Measurements from ENCODE around the gene BOLA3. TPM values are rescaled to one million over a fixed set of nuclear protein-coding genes. Genes with fewer than 3 reads are reported as not detected.

BOLA3 gene
- polyA plus RNA-seq, 1 experiment = 38.6 TPM

- Histone ChIP-seq H3K9me3 (ENCODE audit: control insufficient read depth, insufficient read depth, low read length) (peaks cover 4% of the 10 kb centered on the region; the same call in 1 of the 2 replicates), H3K27ac (ENCODE audit: low read depth, low read length) (no peak overlapping the region), H3K4me3 (ENCODE audit: low read depth, low read length) (no peak overlapping the region), H3K27me3 (ENCODE audit: control insufficient read depth, insufficient read depth, low read length) (no peaks in the 10 kb centered on the region)
- CTCF ChIA-PET = interaction anchor here (1.0 to 1.4 kb wide), 2 partner anchors 153 to 357 kb away, joined by 3 to 4 read pairs; no protein-coding TSS in a partner anchor
- TF ChIP-seq CTCF (IDR thresholded peaks at IDR 0.05; ENCODE audit: low read depth, low read length) = no peak
- POLR2A ChIA-PET = interaction anchor here (0.7 kb wide), 1 partner anchor 144 kb away, joined by 3 read pairs; no protein-coding TSS in a partner anchor
- DNase-seq (ENCODE audit: low read depth, low spot score) = no peak
These were observed 34.0 kb upstream of the BOLA3 start for GRCh38 chr2:74181739-74182138.

GRCh38 chr2:74179063-74179865 lies 31.6 kb upstream of the BOLA3 start:
- POLR2A ChIA-PET = interaction anchor here (0.6 to 2.2 kb wide), 13 partner anchors 9 to 287 kb away, joined by 3 to 25 read pairs (median 5); partner anchors contain the start of gene MTHFD2
- Histone ChIP-seq H3K27ac (ENCODE audit: low read depth, low read length) (no peak overlapping the region), H3K27me3 (ENCODE audit: control insufficient read depth, insufficient read depth, low read length) (no peaks in the 10 kb centered on the region), H3K4me3 (ENCODE audit: low read depth, low read length) (peak overlapping the region; percentile 77), H3K9me3 (ENCODE audit: control insufficient read depth, insufficient read depth, low read length) (peaks cover 4% of the 10 kb centered on the region; the same call in 1 of the 2 replicates)
- TF ChIP-seq CTCF (IDR thresholded peaks at IDR 0.05; ENCODE audit: low read depth, low read length) = peak; percentile 40
- CTCF ChIA-PET = interaction anchor here (0.6 to 1.3 kb wide), 9 partner anchors 11 to 565 kb away, joined by 3 to 13 read pairs (median 4); partner anchors contain the start of gene MTHFD2
- no peak for DNase-seq (ENCODE audit: low read depth, low spot score)

GRCh38 chr2:74178211-74179062 lies 30.7 kb upstream of the BOLA3 start, which contains the start of gene MOB1A:
TSS of gene MOB1A (minus strand) at chr2:74178879. CDS start at chr2:74178674, 205 bp downstream.
- no peak for TF ChIP-seq CTCF (IDR thresholded peaks at IDR 0.05; ENCODE audit: low read depth, low read length)
- peak; percentile 95 for DNase-seq (ENCODE audit: low read depth, low spot score)
- H3K27ac ChIP-seq (ENCODE audit: low read depth, low read length) = peak within 1 kb of the TSS; percentile 90
- ChIA-PET POLR2A (interaction anchor here (0.6 to 2.2 kb wide), 14 partner anchors 9 to 356 kb away, joined by 3 to 25 read pairs (median 5); partner anchors contain the start of gene MTHFD2), CTCF (interaction anchor here (0.5 to 1.3 kb wide), 7 partner anchors 21 to 351 kb away, joined by 3 to 13 read pairs (median 3); partner anchors contain the start of gene MTHFD2)
- H3K4me3 ChIP-seq (ENCODE audit: low read depth, low read length) = peak within 1 kb of the TSS; percentile 77
- H3K27me3 ChIP-seq (ENCODE audit: control insufficient read depth, insufficient read depth, low read length) = no peaks in the 10 kb centered on the region
- peaks cover 4% of the 10 kb centered on the region; the same call in 1 of the 2 replicates for H3K9me3 ChIP-seq (ENCODE audit: control insufficient read depth, insufficient read depth, low read length)

GRCh38 chr2:74177696-74178095 lies 30.0 kb upstream of the BOLA3 start:
- CTCF ChIA-PET = interaction anchor here (0.5 to 1.3 kb wide), 3 partner anchors 157 to 351 kb away, joined by 3 to 4 read pairs (median 3); no protein-coding TSS in a partner anchor
- POLR2A ChIA-PET = interaction anchor here (0.8 to 2.2 kb wide), 8 partner anchors 11 to 355 kb away, joined by 3 to 25 read pairs (median 4); partner anchors contain the start of gene MTHFD2
- Histone ChIP-seq H3K4me3 (ENCODE audit: low read depth, low read length) (peak overlapping the region; percentile 77), H3K27ac (ENCODE audit: low read depth, low read length) (no peak overlapping the region), H3K9me3 (ENCODE audit: control insufficient read depth, insufficient read depth, low read length) (peaks cover 4% of the 10 kb centered on the region; the same call in 1 of the 2 replicates), H3K27me3 (ENCODE audit: control insufficient read depth, insufficient read depth, low read length) (no peaks in the 10 kb centered on the region)
- DNase-seq (ENCODE audit: low read depth, low spot score) = no peak
- no peak for TF ChIP-seq CTCF (IDR thresholded peaks at IDR 0.05; ENCODE audit: low read depth, low read length)
